Activated CD4-positive, alpha-beta T cell treated with anti-CD3 and anti-CD28 coated beads for 36 hours (primary cell): ENCODE measurements around the gene POLE. TPM values are rescaled to one million over a fixed set of nuclear protein-coding genes. Genes with fewer than 3 reads are reported as not detected.

Experiments used
- ATAC-seq: fragments of 200-7000 bp; cut with Tn5 transposase; one replicate; pipeline ENCODE4 v1.10.0; 2021; ENCODE audit warnings: mild to moderate bottlenecking, moderate library complexity
- CTCF ChIA-PET: fragments of 350-600 bp; sonication (Branson Sonifier 250); formaldehyde crosslinking; loops from one replicate; lab custom pipeline; 2021; ENCODE audit warnings: antibody characterized with exemption; lab: Charles Lee
- POLR2A ChIA-PET: fragments of 350-600 bp; sonication (Branson Sonifier 250); formaldehyde crosslinking; loops from one replicate; lab custom pipeline; 2021; ENCODE audit warnings: antibody characterized with exemption, inconsistent platforms; lab: Charles Lee
- DNase-seq: peaks from one replicate; pipeline ENCODE4 v3.0.0-alpha.2; 2020
- H3K27ac Mint-ChIP-seq: one replicate; pipeline ENCODE4 v1.8.0; 2021; ENCODE audit warnings: mixed read lengths
- H3K27me3 Mint-ChIP-seq: one replicate; pipeline ENCODE4 v1.8.0; 2021; ENCODE audit warnings: mixed read lengths
- H3K36me3 Mint-ChIP-seq: one replicate; pipeline ENCODE4 v1.8.0; 2021; ENCODE audit warnings: low read depth, mixed read lengths
- H3K4me1 Mint-ChIP-seq: one replicate; pipeline ENCODE4 v1.8.0; 2021; ENCODE audit warnings: mixed read lengths
- H3K4me3 Mint-ChIP-seq: one replicate; pipeline ENCODE4 v1.8.0; 2021; ENCODE audit warnings: mild to moderate bottlenecking, moderate library complexity, mixed read lengths
- H3K9me3 Mint-ChIP-seq: one replicate; pipeline ENCODE4 v1.8.0; 2021; ENCODE audit warnings: low read depth, mixed read lengths
- intact Hi-C, 2 experiments: fragments of 100-400 bp; cut with DNase I in 1 of 2; cut with micrococcal nuclease in 1 of 2; formaldehyde crosslinking; loops; one replicate each; pipeline versions ENCODE4 v1.14.2 to v1.15.1; 2022 to 2024; cut with DNase I, micrococcal nuclease
- total RNA-seq, 2 experiments: library from RNA; stranded (reverse); gene quantifications; one replicate each; pipeline ENCODE4 v1.2.3, GENCODE V29; 2021

The POLE gene
- total RNA-seq, 2 experiments from 2014 or later: 121 to 124 TPM

DNA sequence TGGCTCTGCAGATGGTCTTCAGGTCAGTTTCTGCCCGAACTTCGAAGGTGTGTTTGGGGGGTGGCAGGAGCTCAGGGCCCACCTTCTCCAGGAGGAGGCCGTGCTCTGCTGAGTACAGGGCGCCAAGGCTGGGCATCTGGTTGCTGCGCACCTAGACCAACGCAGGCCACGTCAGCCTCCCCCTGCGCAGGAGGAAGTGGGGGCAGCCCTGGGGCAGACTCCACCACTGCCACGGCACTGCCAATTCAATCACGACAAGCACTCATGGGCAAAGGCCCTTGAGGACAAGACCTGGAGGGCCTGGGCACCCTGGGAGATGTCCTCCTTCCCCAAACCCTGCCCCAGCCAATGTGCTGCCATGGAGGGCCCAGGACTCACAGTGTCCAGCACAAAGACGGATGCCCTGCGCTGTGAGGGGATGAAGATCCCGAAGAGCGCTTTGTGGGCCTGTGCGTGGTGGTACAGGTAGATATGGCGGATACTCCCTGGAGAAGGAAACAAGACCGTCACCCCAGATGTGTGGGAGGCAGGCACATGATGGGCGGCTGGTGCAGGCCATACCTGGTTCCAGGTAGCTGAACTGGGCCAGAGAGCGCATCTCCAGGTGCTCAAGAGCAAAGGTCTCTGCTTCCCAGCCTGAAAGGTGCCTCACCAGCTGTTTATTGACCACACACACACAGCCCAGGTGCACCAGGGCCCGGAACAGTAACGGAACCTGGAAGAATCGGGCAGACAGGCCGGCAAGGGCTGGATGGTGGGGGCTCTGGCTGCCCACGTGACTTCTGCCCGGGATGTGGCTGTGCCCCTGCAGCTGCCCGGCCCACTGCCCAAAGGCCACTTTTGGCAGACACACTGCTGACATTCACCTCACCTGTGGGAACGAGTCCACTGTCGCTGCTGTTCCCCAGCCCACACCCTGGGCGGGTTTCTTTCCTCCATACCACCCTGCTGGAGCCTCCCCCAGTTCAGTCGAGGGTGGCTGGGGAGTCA is 44.0 kb downstream of the POLE start:
- H3K36me3 Mint-ChIP-seq: peaks cover 51% of the 10 kb centered on the region
- H3K27ac Mint-ChIP-seq: no peak overlapping the region
- no peak for DNase-seq
- intact Hi-C loops: no loop called here
- ATAC-seq: no peak
- H3K27me3 Mint-ChIP-seq: no peaks in the 10 kb centered on the region
- POLR2A ChIA-PET: interaction anchor here (0.6 kb wide), 1 partner anchor 40 kb away, joined by 3 read pairs; no protein-coding TSS in a partner anchor
- no peak overlapping the region for H3K4me3 Mint-ChIP-seq
- H3K4me1 Mint-ChIP-seq: peaks cover 2% of the 10 kb centered on the region
- CTCF ChIA-PET: no interaction called here
- H3K9me3 Mint-ChIP-seq: no peaks in the 10 kb centered on the region

DNA sequence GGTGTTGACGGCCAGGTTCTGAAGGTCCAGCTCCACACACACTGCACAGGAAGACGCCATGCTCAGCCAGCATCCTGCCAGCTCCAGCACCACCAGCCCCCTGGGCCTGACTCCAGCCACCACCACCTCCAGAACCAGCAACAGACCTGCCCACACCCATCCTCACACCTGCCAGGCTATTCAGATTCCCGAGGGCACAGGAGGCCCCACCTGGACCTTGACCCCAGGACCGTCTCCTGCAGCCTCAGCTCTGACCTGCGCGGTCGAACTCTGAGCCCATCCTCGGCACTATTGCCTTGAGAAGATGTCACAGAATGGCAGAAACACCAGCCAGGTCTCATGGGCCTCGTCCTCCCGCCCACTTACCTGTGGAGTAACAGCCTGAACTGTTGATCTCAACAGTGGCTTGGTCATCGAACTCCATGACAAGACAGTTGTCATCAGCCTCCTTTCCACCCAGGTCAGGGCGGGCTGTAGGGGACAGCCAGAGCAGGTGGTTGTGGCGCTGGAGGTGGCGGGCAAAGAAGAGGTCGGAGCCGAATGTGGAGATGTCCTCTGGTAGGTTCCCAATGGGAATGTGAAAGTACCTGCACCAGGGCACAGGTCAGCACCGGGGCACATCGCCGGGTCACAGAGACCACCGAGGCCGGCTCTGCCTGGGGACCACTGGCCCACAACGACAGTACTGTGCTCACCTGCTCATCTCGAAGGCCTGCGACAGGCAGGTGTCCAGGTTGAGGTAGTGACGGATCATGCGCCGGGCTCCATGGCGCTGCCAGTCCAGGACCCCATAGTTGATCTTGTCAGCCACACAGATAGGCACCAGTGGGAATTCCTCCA is 45.1 kb downstream of the POLE start:
- intact Hi-C loops: no loop called here
- H3K36me3 Mint-ChIP-seq: peaks cover 53% of the 10 kb centered on the region
- no peak for DNase-seq
- H3K4me3 Mint-ChIP-seq: no peak overlapping the region
- POLR2A ChIA-PET: no interaction called here
- H3K9me3 Mint-ChIP-seq: no peaks in the 10 kb centered on the region
- no peak overlapping the region for H3K27ac Mint-ChIP-seq
- no peaks in the 10 kb centered on the region for H3K4me1 Mint-ChIP-seq
- H3K27me3 Mint-ChIP-seq: no peaks in the 10 kb centered on the region
- CTCF ChIA-PET: no interaction called here
- ATAC-seq: no peak

DNA sequence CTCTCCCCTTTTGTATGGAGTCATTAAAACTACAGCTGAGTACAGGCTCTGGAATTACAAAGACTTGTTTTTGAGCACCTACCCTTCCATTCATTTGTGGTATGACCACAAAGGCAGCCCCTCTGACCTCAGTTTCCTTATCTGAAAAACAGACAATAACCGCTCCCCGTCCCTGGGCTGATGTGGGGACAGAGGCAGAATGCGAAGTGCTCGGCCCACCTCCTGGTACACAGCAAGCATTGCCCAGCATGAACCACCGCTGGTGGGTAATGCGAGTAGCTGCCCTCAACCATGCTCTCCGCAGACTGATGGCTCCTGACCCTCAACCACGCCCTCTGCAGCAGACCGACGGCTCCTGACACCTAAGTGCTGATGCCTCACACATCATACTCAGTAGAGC is 46.2 kb downstream of the POLE start:
- Mint-ChIP-seq H3K4me3 (no peak overlapping the region), H3K27me3 (no peaks in the 10 kb centered on the region), H3K36me3 (peaks cover 50% of the 10 kb centered on the region), H3K27ac (no peak overlapping the region), H3K9me3 (no peaks in the 10 kb centered on the region), H3K4me1 (no peaks in the 10 kb centered on the region)
- ChIA-PET POLR2A (no interaction called here), CTCF (interaction anchor here (0.6 to 0.7 kb wide), 3 partner anchors 19 to 547 kb away, joined by 3 to 6 read pairs (median 3); no protein-coding TSS in a partner anchor)
- DNase-seq (no peak), ATAC-seq (no peak)
- intact Hi-C loops: no loop called here

DNA sequence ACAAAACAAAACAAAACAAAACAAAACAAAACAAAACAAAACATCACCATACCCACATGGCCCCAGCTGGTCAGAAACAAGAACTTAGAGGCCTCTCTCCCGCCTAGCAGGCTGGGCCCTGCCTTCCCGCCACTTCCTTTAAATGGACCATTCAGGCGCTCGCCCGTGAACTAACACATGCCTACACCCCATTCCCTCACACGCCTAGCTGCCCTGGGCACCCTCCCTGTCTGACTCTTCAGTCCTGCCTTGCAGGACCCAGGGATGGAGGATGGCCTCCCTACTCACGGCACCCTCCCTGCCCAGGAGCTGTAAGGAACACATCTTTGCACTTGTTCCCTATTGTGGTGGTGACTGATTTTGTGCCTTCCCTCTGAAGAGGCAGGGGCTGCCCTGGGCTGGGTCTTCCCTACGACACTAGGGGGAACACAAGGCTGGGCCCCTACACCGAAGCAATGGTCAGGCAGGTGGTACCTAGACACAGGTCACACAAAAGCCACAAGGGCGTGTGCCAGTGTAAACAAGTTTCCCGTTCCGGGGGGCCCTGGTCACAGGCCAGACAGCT is 47.1 kb downstream of the POLE start:
- ATAC-seq (no peak), DNase-seq (no peak)
- peaks cover 55% of the 10 kb centered on the region for H3K36me3 Mint-ChIP-seq
- POLR2A ChIA-PET: no interaction called here
- H3K27ac Mint-ChIP-seq: no peak overlapping the region
- no peak overlapping the region for H3K4me3 Mint-ChIP-seq
- intact Hi-C loops: no loop called here
- H3K9me3 Mint-ChIP-seq: no peaks in the 10 kb centered on the region
- H3K4me1 Mint-ChIP-seq: no peaks in the 10 kb centered on the region
- H3K27me3 Mint-ChIP-seq: no peaks in the 10 kb centered on the region
- CTCF ChIA-PET: interaction anchor here (0.6 kb wide), 1 partner anchor 49 kb away, joined by 3 read pairs; no protein-coding TSS in a partner anchor

DNA sequence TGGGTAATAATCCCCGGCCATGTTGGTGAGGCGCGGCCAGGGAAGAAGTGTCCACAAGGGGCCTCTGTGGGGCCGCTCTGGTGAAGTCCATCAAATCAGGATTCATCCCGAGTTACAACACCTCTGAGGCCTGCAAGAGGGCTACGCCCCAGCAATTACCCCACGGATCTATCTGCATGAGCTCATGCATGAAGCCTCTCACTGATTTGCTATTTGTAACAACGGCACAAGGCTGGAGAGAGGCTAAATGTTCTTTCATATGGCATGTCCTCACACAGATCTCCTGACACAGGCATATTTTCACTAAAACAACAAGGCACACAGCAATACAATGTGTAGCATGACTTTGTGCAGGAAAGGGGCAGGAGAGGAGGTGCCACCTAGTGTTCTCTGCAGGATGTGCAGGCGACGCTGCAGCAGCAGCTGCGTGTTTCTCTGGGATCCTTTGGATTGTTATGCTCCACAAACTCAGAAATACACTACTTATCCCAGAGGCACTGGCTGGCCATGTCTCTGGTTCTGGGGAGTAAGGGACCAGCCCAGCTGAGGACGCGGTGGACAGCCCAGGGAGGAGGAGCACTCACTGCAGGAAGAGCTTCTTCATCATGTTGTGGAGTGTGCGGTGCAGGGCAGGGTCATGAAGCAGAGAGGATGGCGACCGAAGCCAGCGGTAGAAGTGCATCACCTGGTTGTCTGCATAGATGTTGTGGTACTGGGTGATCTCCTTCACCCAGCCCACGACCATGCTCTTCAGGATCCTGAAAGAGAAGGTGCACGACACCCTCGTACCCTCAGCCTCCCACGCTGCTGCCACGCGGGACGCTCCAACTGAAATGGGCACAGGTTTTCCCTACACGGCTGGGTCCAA is 48.4 kb downstream of the POLE start:
- Mint-ChIP-seq H3K4me3 (no peak overlapping the region), H3K4me1 (no peaks in the 10 kb centered on the region), H3K27me3 (no peaks in the 10 kb centered on the region), H3K36me3 (peaks cover 62% of the 10 kb centered on the region), H3K9me3 (no peaks in the 10 kb centered on the region), H3K27ac (no peak overlapping the region)
- CTCF ChIA-PET: interaction anchor here (0.6 to 1.4 kb wide), 7 partner anchors 12 to 311 kb away, joined by 3 to 4 read pairs (median 3); no protein-coding TSS in a partner anchor
- intact Hi-C loops: no loop called here
- POLR2A ChIA-PET: no interaction called here
- DNase-seq (peak; percentile 28), ATAC-seq (peak; percentile 72)

DNA sequence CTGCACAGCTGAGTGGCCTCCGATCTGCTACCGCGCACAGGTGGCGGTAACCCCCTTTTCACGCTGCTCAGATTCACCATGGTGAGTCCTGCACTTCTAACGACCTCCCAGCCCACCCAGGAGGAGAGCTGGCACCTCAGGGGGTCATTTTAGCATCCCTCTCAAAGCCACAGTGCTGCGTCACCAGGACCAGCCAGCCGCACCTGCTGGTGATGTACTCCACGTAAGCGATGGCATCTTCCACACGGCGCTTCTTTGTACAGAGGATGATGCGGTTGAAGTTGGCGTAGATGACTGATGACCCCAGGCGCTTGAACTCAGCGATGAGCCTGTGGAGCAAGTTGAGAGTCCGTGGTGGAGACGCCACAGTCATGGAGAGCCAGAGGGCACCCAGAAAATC is 49.3 kb downstream of the POLE start:
- DNase-seq (no peak), ATAC-seq (no peak)
- Mint-ChIP-seq H3K36me3 (peaks cover 63% of the 10 kb centered on the region), H3K4me1 (no peaks in the 10 kb centered on the region), H3K27me3 (no peaks in the 10 kb centered on the region), H3K4me3 (no peak overlapping the region), H3K9me3 (no peaks in the 10 kb centered on the region), H3K27ac (no peak overlapping the region)
- POLR2A ChIA-PET: no interaction called here
- intact Hi-C loops: no loop called here
- CTCF ChIA-PET: interaction anchor here (0.6 to 1.4 kb wide), 2 partner anchors 11 to 21 kb away, joined by 3 read pairs; no protein-coding TSS in a partner anchor

DNA sequence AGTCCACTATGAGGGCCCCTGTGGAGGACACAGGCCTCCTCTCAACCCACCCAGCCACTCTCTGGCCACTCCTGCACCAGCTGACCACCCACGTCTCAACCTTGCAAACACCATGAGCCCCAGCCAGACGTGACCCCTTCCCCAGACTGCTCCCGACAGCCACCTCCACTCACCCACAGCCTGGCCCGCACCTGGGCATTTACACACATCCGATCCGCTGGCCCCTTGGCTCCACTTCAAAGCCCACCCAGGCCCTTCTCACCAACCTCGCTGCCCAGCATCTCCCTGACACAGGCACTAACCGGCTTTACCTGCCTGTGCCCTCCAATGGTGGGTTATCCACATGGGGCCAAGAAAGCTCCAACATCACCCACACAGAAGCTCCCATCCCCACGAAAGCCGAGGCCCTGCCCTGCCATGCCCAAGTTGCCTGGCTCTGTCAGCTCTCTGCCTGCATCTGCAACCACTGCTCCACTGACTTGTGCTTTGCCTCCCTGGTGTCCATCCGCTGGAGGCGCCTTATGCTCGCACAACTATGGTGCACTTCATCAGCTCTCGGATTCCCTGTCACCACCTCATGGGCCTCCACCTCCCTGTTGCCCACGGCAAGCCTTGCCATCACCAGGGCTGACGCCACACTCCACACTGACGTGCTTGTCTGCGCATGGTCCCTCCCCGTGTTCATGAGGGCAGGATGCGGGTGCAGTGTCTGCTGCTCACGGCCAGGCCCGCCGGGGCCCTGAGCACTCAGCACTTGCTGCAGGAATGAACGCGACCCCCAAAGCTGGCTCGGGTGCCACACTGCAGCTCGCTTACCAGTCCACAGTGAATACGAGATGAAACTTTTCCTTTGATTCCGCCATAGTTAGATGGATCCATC is 51.8 kb downstream of the POLE start:
- intact Hi-C loops: no loop called here
- no peaks in the 10 kb centered on the region for H3K4me1 Mint-ChIP-seq
- POLR2A ChIA-PET: no interaction called here
- CTCF ChIA-PET: interaction anchor here (0.6 to 1.5 kb wide), 2 partner anchors 10 to 21 kb away, joined by 3 to 6 read pairs; no protein-coding TSS in a partner anchor
- peaks cover 70% of the 10 kb centered on the region for H3K36me3 Mint-ChIP-seq
- no peak for DNase-seq
- no peak overlapping the region for H3K4me3 Mint-ChIP-seq
- no peaks in the 10 kb centered on the region for H3K9me3 Mint-ChIP-seq
- H3K27me3 Mint-ChIP-seq: no peaks in the 10 kb centered on the region
- ATAC-seq: no peak
- H3K27ac Mint-ChIP-seq: no peak overlapping the region

DNA sequence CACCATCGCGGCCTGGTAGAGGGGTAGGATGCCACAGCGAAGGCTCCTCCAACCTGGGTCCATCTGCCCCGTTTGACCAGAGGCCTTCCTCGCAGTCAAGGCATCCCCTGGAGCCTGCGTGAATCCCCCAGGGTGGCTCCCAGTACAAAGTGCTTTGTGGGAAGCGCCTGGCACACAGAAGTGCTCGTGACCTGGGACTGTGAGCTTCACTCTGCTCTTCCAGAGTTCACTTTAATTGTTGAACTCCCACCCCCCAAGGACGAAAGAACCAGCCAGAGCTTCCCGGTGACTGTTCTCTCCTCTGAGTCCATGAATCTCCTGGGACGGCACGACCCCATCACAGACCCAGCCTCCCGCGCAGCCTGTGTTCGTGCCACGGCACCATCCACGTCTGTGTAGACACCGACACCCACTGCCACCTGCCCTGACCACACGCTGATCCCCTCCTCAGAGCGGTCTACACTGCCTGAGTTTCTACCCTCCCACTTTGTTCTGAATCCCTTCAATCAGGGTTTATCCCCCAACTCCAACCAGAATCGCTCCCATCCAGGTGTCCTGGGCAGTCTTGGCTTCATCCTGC is 52.6 kb downstream of the POLE start:
- Mint-ChIP-seq H3K36me3 (peaks cover 75% of the 10 kb centered on the region), H3K27me3 (no peaks in the 10 kb centered on the region), H3K4me3 (no peak overlapping the region), H3K4me1 (no peaks in the 10 kb centered on the region), H3K9me3 (no peaks in the 10 kb centered on the region), H3K27ac (no peak overlapping the region)
- DNase-seq: no peak
- POLR2A ChIA-PET: no interaction called here
- CTCF ChIA-PET: interaction anchor here (0.6 kb wide), 1 partner anchor 11 kb away, joined by 3 read pairs; no protein-coding TSS in a partner anchor
- intact Hi-C loops: no loop called here
- ATAC-seq: no peak

DNA sequence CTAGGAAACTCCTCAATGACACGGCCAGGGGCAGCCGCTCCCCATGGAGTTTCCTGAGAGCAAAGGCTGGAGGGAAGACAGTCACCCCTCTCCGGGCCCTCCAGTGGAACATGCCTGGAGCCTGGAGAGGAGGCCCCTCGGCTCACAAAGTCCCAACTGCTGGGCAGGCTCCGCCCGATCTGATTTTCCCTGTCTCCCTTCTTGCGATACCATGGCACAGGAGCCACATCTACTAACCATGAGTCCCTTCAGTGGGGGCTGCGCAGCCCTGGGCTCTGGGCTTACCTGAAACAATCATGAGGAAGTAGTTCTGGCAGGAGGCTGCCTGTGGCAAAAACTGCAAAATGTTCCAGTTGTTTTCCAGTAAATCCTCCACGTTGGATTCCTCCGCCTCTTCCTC is 53.2 kb downstream of the POLE start:
- no peaks in the 10 kb centered on the region for H3K9me3 Mint-ChIP-seq
- peaks cover 75% of the 10 kb centered on the region for H3K36me3 Mint-ChIP-seq
- no peak overlapping the region for H3K4me3 Mint-ChIP-seq
- H3K4me1 Mint-ChIP-seq: no peaks in the 10 kb centered on the region
- ATAC-seq (no peak), DNase-seq (no peak)
- no peak overlapping the region for H3K27ac Mint-ChIP-seq
- ChIA-PET POLR2A (no interaction called here), CTCF (no interaction called here)
- intact Hi-C loops: no loop called here
- no peaks in the 10 kb centered on the region for H3K27me3 Mint-ChIP-seq

DNA sequence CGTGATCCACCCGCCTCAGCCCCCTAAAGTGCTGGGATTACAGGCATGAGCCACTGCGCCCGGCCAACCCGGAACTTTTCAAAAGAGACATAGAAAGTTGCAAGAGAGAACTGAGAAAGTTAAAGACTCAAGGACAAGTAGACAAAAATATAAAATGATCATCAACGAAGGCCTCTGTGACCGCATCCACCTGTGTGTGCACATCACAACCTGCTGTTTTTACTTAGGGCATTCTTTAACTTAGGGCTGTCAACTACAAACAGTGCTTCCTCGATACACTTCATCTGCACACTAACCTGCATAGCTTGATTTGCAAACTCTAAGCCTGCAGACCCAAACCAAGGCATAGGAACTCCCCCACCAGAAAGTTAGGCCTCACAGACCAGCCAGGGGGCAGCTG is 53.7 kb downstream of the POLE start:
- intact Hi-C loops: no loop called here
- POLR2A ChIA-PET: no interaction called here
- Mint-ChIP-seq H3K9me3 (no peaks in the 10 kb centered on the region), H3K4me1 (no peaks in the 10 kb centered on the region), H3K4me3 (no peak overlapping the region), H3K27ac (no peak overlapping the region), H3K27me3 (no peaks in the 10 kb centered on the region), H3K36me3 (peaks cover 76% of the 10 kb centered on the region)
- CTCF ChIA-PET: no interaction called here
- no peak for DNase-seq
- ATAC-seq: no peak
